GM18498 (cell line): ENCODE measurements around the gene GSTO2.

ENCODE experiments used
- ATAC-seq: cut with Tn5 transposase; IDR thresholded peaks from one replicate; pipeline ENCODE4 v1.9.1; 2021; ENCODE audit warnings: mild to moderate bottlenecking, moderate library complexity; ENCODE audit not compliant: unreplicated experiment

The GSTO2 gene

DNA sequence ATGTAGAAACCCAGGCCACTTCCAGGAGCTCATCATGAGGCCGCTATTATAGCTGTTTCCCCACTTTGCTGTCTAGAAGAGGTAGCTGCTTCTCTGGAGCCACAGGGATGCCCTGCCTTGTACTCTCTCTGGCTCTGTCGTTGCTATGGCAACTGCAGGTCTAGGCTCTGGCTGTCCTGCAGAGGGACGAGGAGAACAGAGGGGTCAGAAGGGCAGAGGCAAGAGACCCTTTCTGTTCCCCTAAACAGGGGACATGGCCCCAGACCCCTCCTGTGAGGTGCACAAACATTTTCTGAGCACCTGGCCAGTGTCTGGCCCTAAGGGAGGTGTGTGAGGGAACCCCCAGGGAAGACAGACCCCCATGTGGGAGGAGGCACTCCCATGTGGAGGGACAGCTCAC, 37.9 kb downstream of the GSTO2 start:
- ATAC-seq = no peak

DNA sequence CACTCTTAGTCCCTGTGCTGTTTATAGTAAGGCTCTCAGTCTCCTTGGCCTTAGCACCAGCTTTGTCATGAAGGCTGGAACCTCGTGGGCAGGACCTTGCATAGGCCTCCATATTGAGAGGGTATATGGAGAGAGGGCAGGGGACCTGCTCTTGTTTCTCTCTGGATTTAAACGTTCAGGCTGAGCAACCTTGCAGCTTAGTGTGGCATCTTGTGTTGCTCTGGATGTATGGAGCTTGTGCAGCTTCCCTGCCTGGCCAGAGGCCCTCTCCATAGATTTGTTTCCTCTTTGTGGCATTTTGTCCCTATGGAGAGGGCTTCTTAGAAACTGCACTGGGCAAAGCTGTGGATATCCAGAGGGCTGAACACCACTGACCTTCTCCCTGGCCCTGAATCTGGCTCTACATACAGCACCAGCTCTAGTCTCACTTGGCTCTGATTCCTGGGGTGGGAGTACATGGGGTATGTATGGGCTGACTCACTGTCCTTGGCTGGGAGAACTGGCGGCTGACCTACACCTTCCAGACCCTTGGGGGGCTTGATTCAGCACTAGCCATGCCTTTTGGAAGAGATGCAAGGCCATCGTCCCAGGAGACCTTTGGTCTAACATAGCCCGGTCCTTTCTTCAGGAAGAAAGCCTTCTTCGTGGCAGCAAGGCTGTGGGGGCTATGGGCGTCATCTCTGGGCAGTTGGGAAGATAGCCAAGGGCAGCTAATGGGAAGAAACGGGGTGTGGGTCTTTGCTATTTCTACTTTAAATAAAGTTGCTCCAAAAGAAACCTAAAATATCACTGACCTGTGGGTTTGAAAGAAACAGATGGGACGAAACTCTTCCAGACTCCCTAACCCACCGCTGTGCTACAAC, 38.8 kb downstream of the GSTO2 start:
- ATAC-seq = no peak

DNA sequence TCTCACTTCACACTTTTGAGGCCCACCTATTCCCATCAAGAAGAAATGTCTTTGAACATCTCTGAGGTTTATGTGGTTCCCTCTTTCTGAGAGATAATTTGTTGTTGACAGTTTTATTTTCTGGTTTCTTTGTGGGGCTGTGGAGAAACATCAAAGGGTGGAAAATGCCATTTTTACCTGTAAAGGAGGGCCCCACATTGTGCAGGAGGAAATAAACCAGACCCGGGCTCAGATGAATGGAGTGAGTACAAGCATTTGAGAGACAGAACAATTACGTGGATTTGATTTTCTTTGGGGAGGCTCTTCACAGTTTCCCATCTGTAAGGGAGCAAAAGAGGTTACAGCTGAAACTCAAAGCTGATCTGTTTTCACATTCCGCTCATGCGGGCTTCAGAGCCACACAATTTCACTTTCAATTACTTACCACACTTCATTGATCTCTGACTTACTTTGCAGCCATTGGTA, 39.5 kb downstream of the GSTO2 start:
- ATAC-seq = peak; percentile 85

DNA sequence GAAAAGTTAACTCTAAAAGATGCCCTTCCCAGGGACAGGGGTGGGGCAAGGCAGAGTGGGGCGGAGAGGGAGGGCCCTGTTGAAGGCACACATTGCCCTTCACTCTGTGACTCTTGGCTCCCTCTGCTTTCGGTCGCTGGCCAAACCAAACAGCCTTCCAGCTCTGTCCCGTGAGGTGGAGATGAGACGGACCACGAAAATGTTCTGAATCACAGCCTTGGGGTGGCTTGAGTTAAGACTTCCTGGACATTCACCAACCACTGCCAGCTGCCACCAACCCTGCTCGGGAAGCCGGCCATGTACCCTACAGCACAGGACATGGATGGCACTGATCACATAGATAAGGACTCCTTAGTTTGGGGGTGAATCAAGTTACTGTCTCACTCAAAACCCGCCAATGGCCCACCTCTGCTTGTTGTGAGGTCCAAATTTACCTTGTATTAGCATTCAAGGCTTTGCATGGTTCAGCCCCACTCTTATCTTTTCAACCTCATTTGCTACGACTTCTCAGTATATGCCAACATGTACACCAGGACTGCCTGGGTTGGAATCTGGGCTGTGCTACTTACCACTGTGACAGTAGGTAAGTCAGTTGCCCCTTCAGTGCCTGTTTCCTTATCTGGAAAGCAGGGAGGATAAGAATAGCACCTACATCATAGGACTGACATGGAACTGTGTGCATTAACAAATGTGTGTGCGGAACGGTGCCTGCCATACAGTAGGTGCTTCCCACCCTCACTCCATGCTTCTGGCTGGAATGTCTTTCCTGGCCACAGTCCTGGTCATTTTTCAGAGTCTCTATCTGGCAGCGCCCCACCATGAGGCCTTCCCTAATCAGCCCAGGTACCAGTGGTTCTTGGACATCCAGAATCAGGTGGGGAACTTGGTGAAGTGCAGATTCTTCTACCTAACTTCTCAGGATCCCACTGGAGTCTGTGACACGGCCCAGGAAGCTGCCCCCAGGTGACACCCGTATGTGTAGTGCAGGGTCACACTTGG, 41.3 kb downstream of the GSTO2 start:
- ATAC-seq = no peak

DNA sequence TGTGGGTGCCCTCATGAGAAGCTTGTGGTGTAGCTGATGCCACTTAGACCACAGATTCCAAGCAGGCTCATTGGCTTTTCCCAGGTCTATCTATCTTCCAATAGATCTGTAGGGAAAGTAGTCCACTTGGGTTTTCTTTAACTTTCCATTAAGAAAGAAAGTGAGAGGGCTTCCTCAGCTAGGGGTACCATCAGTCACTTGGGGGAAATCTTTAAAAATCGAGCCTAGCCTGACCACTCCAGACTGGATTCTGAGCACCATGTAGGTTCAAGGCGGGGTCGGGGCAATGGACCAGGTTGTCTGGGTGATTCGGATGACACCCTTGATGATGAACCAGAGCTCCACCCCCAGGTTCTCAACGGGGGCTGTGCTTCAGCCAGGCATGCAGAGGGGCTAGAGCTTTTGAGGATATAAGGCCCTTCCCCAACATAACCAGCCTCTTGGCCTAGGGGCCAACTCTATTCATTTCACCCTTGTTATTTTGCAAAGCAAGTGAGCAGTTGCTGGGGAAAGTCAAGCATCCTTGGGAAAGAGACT, 42.3 kb downstream of the GSTO2 start:
- no peak for ATAC-seq

DNA sequence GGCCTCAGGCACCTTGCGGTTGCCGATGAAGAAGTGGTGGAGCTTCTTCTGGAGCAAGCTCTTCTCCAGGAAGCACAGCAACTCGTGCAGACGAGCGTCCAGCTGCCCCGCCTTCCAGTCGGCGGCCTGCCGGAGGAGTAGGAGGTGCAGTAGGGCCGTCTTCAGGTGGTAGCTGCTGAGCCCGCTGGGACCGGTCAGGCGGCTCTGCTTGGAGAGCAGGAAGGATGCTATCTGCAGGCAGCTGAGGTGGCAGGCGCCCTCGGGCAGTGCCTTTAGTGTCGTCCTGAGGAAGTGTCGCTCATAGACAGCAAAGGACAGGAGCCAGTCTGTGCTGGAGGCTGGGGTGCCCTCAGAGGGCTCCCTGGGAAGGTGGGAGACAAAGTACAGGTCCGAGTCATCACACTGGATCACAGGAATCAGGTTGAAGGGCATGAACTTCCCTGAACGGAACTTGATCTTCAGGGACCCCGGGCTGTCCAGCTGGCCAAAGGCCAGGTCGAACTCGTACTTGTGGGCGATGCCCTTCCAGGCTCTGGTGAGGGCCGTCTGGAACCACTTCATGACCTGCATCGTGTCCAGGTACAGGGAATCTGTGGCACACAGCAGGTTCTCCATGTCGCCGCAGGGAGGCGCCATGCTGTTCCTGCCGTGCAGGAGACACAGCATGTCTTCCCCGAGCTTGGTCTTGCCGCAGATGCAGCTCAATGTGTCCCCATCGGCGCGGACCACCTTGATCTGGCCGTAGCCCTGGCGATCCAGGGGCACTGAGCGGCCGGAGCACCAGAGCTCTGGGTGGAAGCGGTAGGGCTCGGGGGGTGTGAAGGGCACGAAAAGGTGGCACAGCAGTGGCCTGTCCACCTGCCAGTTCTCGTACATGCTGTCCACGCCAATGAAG, 45.9 kb downstream of the GSTO2 start:
- no peak for ATAC-seq

DNA sequence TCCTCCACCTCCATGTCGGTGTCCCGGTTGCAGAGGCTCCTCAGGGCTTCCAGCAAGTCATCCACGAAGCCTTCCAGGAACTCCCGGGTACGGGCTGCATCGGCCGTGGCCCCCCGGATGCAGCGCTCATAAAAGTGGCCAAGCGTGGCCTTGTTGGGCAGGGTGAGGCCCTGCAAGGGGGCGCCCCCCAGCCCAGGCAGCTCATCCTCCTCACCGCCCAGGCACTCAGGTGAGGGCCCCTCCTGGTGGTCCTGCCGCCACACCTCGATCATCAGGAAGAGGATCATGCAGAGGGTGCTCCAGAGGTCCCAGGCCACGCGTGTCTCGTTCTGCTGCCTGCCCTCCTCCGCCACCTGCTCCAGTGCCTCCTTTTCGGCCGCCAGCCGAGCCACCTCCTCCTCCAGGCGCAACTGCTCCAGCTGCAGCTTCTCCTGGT, 46.5 kb downstream of the GSTO2 start:
- ATAC-seq = no peak

DNA sequence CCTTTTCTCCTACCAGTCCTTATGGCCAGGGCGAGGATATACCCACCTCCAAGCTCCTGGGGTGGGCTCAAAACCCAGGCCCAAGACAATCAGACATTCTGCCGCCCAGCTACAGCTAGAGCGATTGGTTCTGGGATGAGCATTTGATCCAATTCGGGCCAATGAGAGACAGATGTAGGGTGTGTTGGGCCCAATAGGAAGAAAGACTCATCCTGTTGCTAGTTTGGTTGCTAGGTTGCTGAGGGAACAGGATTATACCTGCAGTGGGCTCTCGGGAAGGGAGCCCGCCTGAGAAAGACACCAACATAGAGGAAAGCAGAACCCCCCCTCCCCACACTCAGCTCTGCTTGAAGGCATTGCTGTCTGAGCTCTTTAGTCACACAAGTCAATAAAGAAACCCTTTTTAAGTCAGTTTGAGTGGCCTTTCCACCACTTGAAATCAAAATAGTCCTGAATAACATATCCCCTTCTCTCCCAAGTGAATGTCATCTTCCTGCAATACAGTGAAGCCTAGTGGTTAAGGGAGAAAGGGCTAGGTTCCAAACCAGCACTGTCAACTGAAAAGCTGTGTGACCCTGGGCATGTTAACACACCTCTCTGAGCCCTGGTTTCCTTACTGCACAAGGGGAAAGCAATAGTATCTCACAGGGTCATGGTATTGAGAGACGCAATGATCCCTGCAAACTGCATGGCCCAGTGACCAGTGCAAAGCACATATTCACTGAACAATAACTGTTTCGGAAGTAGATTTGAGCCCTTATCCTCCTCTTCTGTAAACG, 47.5 kb downstream of the GSTO2 start:
- no peak for ATAC-seq

DNA sequence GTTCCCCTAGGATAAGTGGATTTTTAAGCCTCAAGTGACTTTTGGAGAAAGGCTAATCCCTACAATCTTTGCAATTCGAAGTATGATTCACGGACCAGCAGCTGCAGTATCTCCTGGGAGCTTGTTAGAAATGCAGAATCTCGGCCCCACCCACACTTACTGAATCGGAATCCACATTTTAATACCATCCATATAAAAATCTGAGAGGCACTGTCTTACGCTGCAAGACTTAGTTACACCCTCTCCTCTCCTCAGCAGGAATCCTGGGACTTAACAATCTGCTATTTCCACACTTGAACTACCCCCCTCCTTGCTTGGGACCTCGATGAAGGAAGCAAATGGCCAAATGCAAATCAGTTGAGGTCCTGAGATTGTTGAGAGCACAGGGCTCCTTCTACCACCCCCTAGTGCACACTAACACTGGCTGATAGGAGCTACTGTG, 48.3 kb downstream of the GSTO2 start:
- no peak for ATAC-seq

DNA sequence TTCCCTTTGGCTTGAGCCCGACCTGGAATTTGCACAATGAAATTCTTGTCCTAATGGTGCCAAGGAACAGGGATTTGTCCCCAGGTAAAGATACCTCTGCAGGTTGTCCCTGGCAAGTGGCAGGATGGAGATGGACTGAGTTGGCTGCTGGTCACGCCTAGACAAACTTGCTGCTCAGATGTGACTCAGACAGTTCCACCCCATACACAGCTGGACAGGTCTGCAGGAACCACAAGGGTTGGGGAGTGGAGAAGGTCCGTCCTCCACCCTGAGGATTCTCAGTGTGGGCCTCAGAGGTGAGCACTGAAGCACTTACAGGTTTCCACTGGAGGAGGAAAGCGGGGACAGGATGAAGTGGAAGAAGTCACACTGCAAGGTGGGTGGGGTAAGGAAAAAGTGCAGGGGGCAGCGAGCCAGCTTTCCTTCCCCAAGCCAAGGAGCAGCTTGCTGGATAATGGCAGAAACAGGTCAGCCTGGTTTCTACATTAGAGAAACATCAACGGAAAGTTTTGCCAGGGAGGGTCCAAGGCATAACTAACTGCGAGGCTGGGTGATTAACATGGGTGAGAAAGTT, 48.8 kb downstream of the GSTO2 start:
- ATAC-seq = no peak

DNA sequence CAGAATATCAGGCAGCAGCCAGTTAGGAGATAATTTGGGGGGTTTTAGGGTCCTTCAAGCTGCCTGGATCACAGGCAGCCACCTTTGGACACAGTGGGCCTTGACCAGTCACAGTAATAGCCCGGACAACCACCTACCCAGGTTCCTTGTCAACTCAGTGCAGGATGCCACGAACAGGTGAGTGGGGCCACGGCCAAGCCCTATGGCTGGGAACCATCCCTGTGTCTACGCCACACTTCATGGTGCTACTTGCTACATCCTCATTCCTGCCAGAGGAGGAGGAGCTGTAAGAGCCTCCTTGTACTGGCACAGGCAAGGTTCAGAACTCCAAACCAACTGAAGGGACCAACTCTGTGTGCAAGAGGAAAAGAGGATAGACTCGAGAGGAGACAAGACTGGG, 49.3 kb downstream of the GSTO2 start:
- no peak for ATAC-seq

DNA sequence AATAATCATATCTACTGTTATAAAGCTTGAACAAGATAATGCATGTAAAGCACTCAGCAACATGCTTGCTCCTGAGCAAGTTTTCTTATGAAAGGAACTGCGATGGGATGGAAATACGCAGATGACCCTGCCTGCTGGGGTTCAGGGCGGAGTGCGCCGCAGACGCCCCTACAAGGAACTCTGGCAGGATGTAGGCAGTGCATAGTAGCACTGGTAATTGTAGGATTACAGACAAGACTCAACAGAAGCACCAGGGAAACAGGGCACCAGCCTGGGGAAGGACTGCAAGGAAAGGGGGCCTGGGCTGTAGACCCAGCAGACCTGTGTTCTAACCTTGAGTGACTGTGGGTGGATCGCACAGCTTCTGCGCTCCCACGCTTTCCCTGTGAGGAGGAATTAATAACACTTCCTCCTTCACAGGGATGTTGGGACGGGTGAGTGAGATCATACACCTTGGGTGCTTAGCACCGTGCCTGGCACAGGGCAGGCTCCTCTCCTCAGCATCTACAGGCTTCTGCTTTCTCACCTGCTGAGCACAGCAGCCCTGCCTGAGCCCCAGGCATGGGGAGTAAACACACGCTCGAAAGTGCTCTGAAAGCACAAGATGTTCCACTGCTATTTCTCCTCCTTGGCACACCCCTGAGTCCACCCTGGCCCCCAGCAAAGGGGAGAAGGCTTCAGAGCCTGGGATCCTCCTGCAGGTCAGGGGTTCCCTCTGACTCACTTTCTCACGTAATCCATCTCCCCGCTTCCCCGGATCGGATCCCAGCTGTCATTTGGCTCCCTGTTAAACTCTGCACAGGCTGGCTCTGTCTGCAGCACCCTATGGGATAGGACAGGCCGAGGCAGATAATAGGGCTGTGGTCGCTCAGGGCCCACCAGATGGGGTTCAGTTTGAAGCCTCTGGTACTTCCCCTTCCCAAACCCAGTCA, 50.1 kb downstream of the GSTO2 start:
- no peak for ATAC-seq

DNA sequence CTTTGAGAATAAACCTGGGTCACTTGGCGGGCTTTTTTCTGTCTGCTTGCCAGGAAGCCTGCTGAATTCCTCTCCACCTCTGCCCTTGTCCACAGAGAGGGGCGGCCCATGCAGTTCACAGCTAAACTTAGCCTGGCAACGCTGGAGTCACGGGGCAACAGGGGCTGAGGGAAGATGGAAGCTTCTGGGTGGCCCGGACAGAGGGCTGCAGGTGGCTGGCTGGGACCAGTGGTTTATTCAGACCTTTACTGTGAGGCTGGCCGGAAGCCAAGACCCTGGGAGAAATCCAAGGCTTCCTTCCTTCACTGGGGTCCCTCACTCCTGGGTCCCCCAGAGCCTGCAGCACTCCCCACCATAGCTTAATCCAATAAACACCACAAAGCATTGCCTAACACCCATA, 52.2 kb downstream of the GSTO2 start:
- ATAC-seq = no peak

DNA sequence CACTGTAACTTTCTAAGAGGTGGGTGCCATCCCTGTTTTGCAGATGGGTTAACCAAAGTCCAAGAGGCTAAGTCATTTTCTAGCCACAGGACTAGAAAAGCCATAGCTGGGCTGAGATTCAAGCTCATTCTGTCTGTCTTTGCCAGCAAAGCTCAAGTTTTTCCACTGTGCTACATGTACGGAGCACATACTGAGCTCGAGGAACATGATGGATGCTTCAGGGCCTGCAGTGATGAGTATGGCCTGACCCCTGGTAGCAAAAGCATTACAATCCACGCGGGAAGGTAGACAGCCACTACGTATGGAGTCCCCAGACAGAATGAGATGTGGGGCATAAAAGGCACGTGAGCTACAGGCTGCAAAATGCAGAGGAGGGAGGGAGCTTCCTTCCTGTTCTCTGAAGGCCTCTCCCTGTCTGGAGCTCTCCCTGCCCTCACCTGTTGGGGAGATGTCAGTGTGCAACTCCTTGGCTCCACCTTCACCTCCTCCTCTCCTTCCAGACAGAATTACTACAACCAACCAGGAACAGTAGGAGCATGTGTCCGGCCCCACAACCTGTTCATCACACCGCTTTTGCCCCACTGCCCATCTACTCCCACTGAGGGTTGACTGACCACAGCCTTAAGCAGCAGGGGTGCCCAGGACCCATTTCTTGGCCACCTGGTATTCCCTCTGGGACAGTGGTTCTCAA, 52.9 kb downstream of the GSTO2 start:
- ATAC-seq = peak; percentile 18

DNA sequence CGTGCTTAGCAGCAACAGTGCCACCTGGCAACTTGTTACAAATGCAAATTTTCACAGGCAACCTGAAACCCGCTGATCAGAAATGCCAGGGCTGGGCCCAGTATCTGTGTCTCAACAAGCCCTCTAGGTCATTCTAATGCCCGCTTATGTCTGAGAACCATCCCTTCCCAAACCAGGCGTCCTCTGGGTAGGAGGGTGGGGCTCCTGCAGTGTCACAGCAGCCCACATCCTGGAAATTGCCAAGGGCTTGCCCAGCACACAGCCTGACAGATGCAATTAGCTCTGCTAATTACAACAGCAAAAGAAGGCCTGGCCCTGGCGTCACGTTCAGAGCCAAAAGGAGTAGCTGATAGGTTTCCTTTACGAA, 53.4 kb downstream of the GSTO2 start:
- ATAC-seq = peak; percentile 63

DNA sequence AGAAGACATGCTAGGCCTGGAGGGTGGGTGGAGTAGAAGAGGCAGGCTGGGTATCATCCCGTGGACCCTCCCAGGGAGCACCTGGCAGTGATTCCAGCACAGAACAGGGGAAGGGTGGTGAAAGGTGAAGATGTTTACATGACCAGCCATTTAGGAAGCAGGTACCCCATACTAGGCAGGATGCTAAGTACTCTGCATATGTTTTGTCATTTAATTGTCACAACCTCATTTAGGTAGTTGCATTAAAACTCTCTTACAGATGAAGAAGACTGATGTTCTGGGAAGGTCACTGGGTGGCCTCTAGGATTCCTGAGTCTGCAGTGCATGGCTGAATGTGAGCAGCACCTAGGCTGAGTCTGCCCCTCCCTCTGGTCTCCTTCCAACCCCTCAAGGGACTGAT, 54.1 kb downstream of the GSTO2 start:
- ATAC-seq = no peak

DNA sequence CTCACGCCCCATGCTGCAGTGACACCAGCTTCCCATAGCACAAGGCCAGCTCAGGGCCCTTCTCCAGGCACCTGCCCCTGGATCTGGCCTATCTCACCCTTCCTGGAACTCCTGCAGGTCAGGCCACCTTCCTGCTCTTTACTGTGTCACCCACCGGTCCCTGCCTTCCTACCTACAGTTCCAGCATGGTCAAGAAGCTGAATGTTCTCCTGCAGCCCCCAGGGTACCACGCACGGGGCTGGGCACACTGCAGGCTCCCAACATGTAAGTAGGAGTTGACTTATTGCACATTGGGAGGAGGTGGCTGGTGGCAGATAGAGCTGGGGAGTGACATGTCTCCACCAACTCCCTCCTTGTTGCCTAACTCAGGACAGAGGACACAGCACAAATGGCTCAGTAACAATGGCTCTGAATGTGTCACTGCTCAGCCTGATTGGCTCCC, 54.8 kb downstream of the GSTO2 start:
- ATAC-seq = no peak
